Renal pelvis (tissue), 12 donors: Measurements from ENCODE around the gene COX7B. TPM values are rescaled to one million over a fixed set of nuclear protein-coding genes. Genes with fewer than 3 reads are reported as not detected.
"Not testable (repeated sequence)": the region's sequence is repeated elsewhere in the genome, so short reads cannot be mapped to it uniquely, and the experiment has no call there.

Experiments used
- DNase-seq: peaks from one replicate; pipeline ENCODE4 v3.0.0-alpha.2; 2013
- long read RNA-seq, 16 experiments: transcript quantifications; one replicate each; lab custom pipeline, GENCODE V29; 2026
- polyA plus RNA-seq, 3 donors: library from polyadenylated mRNA; unstranded; fragments of 120-200 nt; gene quantifications; one replicate each; pipeline ENCODE4 v1.2.1, GENCODE V29; 2013; ENCODE audit not compliant: insufficient read length in 3 of 3

COX7B gene
- polyA plus RNA-seq, result 100 to 1,000 TPM; 245 to 356 (median 294) TPM
- long read RNA-seq, donor 1, transcript COX7B-203 (3 exons, 2,471 nt), result major isoform, 233 of 258 reads
- long read RNA-seq, donor 1, partial matches to known transcripts, result 10 of 258 reads
- long read RNA-seq, donor 1, other reads (novel, unspliced or antisense), result 10 of 258 reads
- long read RNA-seq, donor 2, transcript COX7B-204 (3 exons, 505 nt), result minor isoform, 6 of 347 reads
- long read RNA-seq, donor 2, transcript COX7B-203 (3 exons, 2,471 nt), result major isoform, 291 of 347 reads
- long read RNA-seq, donor 2, partial matches to known transcripts, result 24 of 347 reads
- long read RNA-seq, donor 2, other reads (novel, unspliced or antisense), result 22 of 347 reads
- long read RNA-seq, donor 3, transcript COX7B-203 (3 exons, 2,471 nt), result major isoform, 226 of 279 reads
- long read RNA-seq, donor 3, partial matches to known transcripts, result 33 of 279 reads
- long read RNA-seq, donor 3, other reads (novel, unspliced or antisense), result 12 of 279 reads
- long read RNA-seq, donor 4, transcript COX7B-203 (3 exons, 2,471 nt), result major isoform, 326 of 405 reads
- long read RNA-seq, donor 4, partial matches to known transcripts, result 28 of 405 reads
- long read RNA-seq, donor 4, other reads (novel, unspliced or antisense), result 42 of 405 reads
- long read RNA-seq, donor 5, transcript COX7B-203 (3 exons, 2,471 nt), result major isoform, 162 of 191 reads
- long read RNA-seq, donor 5, partial matches to known transcripts, result 15 of 191 reads
- long read RNA-seq, donor 5, other reads (novel, unspliced or antisense), result 9 of 191 reads
- long read RNA-seq, donor 6, transcript COX7B-203 (3 exons, 2,471 nt), result major isoform, 138 of 168 reads
- long read RNA-seq, donor 6, partial matches to known transcripts, result 19 of 168 reads
- long read RNA-seq, donor 6, other reads (novel, unspliced or antisense), result 8 of 168 reads
- long read RNA-seq, donor 7, transcript COX7B-203 (3 exons, 2,471 nt), result major isoform, 283 of 364 reads
- long read RNA-seq, donor 7, transcript COX7B-202 (2 exons, 685 nt), result minor isoform, 6 of 364 reads
- long read RNA-seq, donor 7, partial matches to known transcripts, result 43 of 364 reads
- long read RNA-seq, donor 7, other reads (novel, unspliced or antisense), result 27 of 364 reads
- long read RNA-seq, donor 8, transcript COX7B-203 (3 exons, 2,471 nt), result major isoform, 67 of 75 reads
- long read RNA-seq, donor 8, partial matches to known transcripts, result 7 of 75 reads
- long read RNA-seq, donor 8, other reads (novel, unspliced or antisense), result 0 of 75 reads
- long read RNA-seq, donor 9, transcript COX7B-203 (3 exons, 2,471 nt), result major isoform, 266 of 332 reads
- long read RNA-seq, donor 9, partial matches to known transcripts, result 32 of 332 reads
- long read RNA-seq, donor 9, other reads (novel, unspliced or antisense), result 33 of 332 reads
- long read RNA-seq, donor 10, transcript COX7B-203 (3 exons, 2,471 nt), result major isoform, 170 of 224 reads
- long read RNA-seq, donor 10, partial matches to known transcripts, result 34 of 224 reads
- long read RNA-seq, donor 10, other reads (novel, unspliced or antisense), result 13 of 224 reads
- long read RNA-seq, donor 11, transcript COX7B-203 (3 exons, 2,471 nt), result major isoform, 163 of 207 reads
- long read RNA-seq, donor 11, partial matches to known transcripts, result 28 of 207 reads
- long read RNA-seq, donor 11, other reads (novel, unspliced or antisense), result 11 of 207 reads
- long read RNA-seq, donor 12, transcript COX7B-202 (2 exons, 685 nt), result minor isoform, 7 of 334 reads
- long read RNA-seq, donor 12, transcript COX7B-203 (3 exons, 2,471 nt), result major isoform, 270 of 334 reads
- long read RNA-seq, donor 12, partial matches to known transcripts, result 34 of 334 reads
- long read RNA-seq, donor 12, other reads (novel, unspliced or antisense), result 19 of 334 reads
- long read RNA-seq, donor 13, transcript COX7B-203 (3 exons, 2,471 nt), result major isoform, 180 of 209 reads
- long read RNA-seq, donor 13, partial matches to known transcripts, result 17 of 209 reads
- long read RNA-seq, donor 13, other reads (novel, unspliced or antisense), result 6 of 209 reads
- long read RNA-seq, donor 14, transcript COX7B-203 (3 exons, 2,471 nt), result major isoform, 379 of 471 reads
- long read RNA-seq, donor 14, partial matches to known transcripts, result 43 of 471 reads
- long read RNA-seq, donor 14, other reads (novel, unspliced or antisense), result 39 of 471 reads
- long read RNA-seq, donor 15, transcript COX7B-203 (3 exons, 2,471 nt), result major isoform, 264 of 317 reads
- long read RNA-seq, donor 15, partial matches to known transcripts, result 35 of 317 reads
- long read RNA-seq, donor 15, other reads (novel, unspliced or antisense), result 13 of 317 reads
- long read RNA-seq, donor 16, transcript COX7B-203 (3 exons, 2,471 nt), result major isoform, 335 of 430 reads
- long read RNA-seq, donor 16, partial matches to known transcripts, result 54 of 430 reads
- long read RNA-seq, donor 16, other reads (novel, unspliced or antisense), result 33 of 430 reads

- DNase-seq, result peak; percentile 97
Observed at GRCh38 chrX:77899081-77899828, at the start of gene COX7B. Gene COX7B (plus strand): TSS chrX:77899468. CDS start chrX:77899554, 86 bp downstream.

GRCh38 chrX:77875372-77875771 lies 23.9 kb upstream of the COX7B start:
- DNase-seq, result no peak

GRCh38 chrX:77881418-77881817 lies 17.9 kb upstream of the COX7B start:
- not testable (repeated sequence) for DNase-seq

DNA sequence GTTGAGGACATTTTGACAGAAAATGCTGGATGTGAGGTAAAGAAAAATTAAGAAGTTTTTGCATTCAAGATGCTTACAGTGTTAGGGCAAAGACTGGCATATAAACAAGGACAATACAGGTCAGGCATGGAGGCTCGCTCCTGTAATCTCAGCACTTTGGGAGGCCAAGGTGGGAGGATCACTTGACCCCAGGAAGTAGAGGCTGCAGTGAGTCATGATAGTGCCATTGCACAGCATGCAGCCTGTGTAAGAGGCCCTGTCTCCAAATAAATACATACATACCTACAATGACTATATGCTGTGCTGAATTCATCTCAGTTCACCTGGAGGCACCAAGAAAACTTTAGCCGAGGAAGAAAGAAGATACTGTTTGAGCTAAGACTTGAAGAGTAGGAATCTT lies 6.4 kb upstream of the COX7B start:
- no peak for DNase-seq

DNA sequence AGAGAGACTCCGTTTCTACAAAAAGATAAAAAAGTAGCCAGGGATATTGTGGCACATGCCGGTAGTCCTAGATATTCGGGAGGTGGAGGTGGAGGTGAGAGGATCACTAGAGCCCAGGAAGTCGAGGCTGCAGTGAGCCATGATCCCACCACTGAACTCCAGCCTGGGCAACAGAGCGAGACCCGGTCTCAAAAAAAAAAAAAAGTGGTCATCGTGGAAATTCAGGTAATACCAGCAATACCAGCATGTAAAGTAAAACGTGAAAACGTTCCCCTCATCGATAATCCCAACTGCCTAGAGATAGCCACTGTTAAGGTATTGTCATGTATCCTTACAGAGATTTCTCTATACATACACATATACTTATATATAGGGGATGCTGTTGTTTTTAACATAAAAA lies 5.6 kb upstream of the COX7B start:
- DNase-seq, result no peak

GRCh38 chrX:77894921-77895886 lies 4.1 kb upstream of the COX7B start, which contains the start of gene MAGT1:
Gene MAGT1 (minus strand): TSS chrX:77895435. CDS start chrX:77895410, 25 bp downstream.
- peak; percentile 95 for DNase-seq

DNA sequence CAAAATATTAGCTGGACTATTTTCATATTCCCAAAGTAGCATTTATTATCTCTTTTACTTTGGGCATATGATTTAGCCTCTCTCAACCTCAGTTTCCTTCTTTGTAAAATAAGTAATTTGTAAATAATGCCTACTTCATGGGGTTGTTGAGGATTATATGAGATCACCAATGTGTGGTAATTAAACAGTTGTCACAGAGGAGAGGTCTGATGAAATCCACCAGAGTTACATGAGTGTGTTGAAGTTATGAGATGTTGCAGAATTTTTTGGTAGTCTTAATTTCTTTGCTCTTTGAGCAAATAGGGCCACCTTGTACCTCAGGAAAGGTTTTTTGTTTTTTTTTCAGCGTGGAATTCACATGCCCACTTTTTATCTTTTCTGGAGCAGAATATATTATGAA lies 1.4 kb downstream of the COX7B start:
- no peak for DNase-seq

- no peak for DNase-seq
Observed at GRCh38 chrX:77901506-77901905, 2.2 kb downstream of the COX7B start.

DNA sequence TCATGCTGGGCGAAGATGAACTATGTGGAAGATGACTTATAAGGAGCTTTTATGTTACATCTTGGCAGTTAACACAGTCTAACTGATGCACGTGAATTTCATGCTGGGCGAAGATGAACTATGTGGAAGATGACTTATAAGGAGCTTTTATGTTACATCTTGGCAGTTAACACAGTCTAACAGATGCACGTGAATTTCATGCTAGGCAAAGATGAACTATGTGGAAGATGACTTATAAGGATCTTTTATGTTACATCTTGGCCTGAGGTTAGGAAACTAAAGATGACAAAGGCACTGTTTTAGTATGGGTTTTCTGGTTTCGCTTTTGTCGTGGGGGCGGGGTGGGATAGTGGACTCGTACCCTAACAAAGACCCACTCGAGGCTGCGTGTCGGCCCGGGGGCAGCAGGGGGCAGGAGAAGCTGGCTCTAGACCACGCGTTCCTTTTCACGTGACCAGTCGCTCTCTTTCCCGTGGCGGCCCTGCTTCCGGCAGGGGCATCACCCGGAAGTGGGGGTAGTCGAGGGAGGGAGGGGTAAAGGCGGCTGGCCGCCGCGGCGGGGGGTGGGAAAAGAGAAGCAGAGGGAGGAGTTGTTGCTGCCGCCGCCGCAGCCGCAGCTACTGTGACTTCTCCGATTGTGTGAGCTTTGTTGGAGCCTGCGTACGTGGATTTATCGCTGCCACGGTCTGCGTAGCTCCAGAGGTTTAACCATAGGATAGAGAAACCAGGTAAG lies 11.0 kb downstream of the COX7B start, which contains the start of gene ATP7A:
Gene ATP7A, plus strand, starts transcription at position 586 of the 733 bp plus-strand sequence. CDS start 60,949 bp downstream, outside the sequence.
- DNase-seq, result peak; percentile 87

DNA sequence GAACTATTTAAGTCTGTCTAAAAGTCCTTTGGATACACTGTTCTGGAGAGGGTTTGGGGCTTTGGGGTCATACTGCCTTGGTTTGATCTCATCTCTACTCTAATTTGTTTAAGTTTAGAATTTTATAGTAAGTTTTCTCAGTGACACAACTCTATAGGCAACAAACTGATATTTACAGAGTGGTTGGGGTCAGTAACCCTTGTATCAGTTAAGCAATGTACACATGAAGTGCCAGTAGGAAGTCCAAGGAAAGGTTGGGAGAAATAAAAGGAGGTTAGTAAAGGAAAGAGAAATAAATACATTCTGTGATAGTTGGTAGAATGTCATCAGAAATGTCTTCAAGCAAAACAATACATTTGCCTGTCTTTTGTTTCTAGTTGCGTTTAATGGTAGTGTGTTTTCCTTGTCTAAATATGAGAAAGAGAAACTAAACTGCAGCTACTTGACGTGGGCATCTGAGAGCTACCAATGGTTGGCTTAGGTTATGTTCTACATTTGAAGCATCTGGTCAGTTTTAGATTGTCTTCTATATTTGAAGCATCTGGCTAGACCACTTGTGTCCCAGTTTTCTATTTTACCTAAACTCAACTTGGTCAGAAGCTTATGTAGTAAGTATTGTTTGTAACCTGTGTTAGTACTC lies 18.1 kb downstream of the COX7B start:
- no peak for DNase-seq

DNA sequence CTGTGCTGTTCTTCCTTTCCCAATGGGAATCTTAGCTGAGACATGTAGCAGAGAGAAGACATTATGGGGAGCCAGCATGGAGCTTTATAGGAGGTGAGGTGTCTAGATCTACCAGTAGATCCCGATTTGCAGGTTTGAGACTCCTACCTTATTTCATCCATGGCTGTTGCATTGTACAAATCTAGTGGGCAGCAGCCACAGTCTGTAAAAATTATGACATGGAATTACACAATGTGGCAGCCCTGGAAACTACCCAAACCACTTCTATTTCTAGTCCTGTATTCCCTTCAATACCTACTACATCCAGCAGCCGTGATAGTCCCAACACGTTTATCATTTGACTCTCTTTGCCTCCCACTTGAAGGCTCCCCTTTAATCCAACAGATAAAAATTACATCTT lies 19.3 kb downstream of the COX7B start:
- no peak for DNase-seq

DNA sequence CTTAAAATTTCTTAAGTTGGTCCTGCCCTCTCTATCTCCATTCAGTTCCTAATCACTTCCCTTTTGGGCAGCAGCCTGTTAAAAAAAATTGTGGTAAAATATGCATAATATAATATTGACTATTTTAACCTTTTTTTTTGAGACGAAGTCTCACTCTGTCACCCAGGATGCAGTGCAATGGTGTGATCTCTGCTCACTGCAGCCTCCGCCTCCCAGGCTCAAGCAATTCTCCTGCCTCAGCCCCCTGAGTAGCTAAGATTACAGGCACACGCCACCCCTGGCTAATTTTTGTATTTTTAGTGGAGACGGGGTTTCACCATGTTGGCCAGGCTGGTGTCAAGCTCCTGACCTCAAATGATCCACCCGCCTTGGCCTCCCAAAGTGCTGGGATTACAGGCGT lies 20.1 kb downstream of the COX7B start:
- DNase-seq, result not testable (repeated sequence)

DNA sequence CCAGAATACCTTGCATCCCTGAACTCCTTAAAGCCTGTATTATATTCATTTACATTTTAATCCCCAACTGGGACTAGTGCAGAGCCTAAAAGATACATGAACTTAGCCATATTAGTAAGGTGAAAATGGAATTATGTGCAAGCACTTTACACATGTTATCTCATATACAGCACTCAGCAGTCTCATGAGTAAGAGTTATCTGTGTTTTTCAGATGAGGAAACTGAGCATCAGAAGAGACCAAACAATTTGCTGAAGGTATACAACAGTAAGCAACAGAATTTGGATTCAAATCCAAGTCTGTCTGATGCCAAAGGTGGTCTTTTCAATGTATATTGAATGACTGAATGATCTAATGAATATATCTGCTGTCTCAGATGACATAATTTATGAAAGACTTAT lies 23.5 kb downstream of the COX7B start:
- DNase-seq, result no peak

DNA sequence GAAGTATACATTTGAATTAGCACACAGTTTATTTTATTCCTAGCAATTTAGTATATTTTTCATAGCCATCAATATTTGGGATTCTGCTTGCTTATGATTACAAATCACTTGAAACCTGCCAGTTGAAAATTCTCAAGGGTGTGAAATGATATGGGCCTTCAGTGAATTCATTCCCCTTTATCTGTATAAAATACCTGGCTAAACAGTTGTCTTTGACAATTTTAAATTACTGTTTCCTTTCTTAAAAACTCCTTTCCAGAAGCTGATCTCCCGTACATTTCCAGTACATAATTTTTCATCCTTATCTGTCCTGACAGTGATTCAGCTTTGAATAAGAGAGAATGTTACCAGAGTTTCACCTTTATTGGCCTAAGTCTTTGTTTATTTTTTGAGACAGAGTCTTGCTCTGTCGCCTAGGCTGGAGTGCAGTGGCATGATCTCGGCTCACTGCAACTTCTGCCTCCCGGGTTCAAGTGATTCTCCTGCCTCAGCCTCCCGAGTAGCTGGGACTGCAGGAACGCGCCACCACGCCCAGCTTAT lies 25.1 kb downstream of the COX7B start:
- no peak for DNase-seq

- no peak for DNase-seq
Observed at GRCh38 chrX:77925764-77926163, 26.5 kb downstream of the COX7B start.
